IMR-90 (cell line): ENCODE data around the gene PARVB. TPM values are rescaled to one million over a fixed set of nuclear protein-coding genes. Genes with fewer than 3 reads are reported as not detected.

Experiments used
- ATAC-seq: fragments of 200-7000 bp; cut with Tn5 transposase; 2 replicates; pipeline ENCODE4 v1.9.1; 2020; ENCODE audit warnings: low read depth, mild to moderate bottlenecking, moderate library complexity
- BruUV-seq: library from RNA; stranded (reverse); fragments of 400-500 nt; replicated peaks from 2 replicates; lab custom pipeline; 2021; lab: Mats Ljungman, UMichigan
- CTCF ChIA-PET: fragments of 300-600 bp; formaldehyde crosslinking; extraction: SDS; loops from one replicate; lab custom pipeline; 2021; ENCODE audit warnings: antibody characterized with exemption; lab: Yijun Ruan, JAX
- POLR2A ChIA-PET: fragments of 300-600 bp; sonication (Branson Sonifier 250); formaldehyde crosslinking; loops from one replicate; lab custom pipeline; 2022; ENCODE audit warnings: antibody characterized with exemption; ENCODE audit not compliant: unreplicated experiment; lab: Charles Lee
- DNase-seq: peaks from one replicate; pipeline ENCODE4 v3.0.0; 2013
- H2AFZ ChIP-seq: replicated peaks from 2 replicates; pipeline ENCODE3; 2013; ENCODE audit warnings: low read length, mild to moderate bottlenecking; ENCODE audit not compliant: poor library complexity
- H2AK5ac ChIP-seq: 2 replicates; pipeline ENCODE4 v1.6.1; 2013; ENCODE audit warnings: low read depth, low read length, inconsistent platforms
- H2AK9ac ChIP-seq: replicated peaks from 2 replicates; pipeline ENCODE3; 2013; ENCODE audit warnings: mild to moderate bottlenecking, low read depth, low read length, moderate library complexity; ENCODE audit not compliant: poor library complexity
- H2BK120ac ChIP-seq: 2 replicates; pipeline ENCODE4 v1.6.1; 2013; ENCODE audit warnings: low read depth, low read length, inconsistent platforms
- H2BK15ac ChIP-seq: 3 replicates; pipeline ENCODE4 v1.6.1; 2013; ENCODE audit warnings: low read depth, low read length, inconsistent platforms
- H2BK20ac ChIP-seq: 2 replicates; pipeline ENCODE4 v1.6.1; 2013; ENCODE audit warnings: low read depth, mild to moderate bottlenecking, inconsistent platforms, low read length, moderate library complexity
- H2BK5ac ChIP-seq: 2 replicates; pipeline ENCODE4 v1.6.1; 2013; ENCODE audit warnings: mild to moderate bottlenecking, low read depth, low read length, inconsistent platforms; ENCODE audit not compliant: poor library complexity, severe bottlenecking
- H3K14ac ChIP-seq: replicated peaks from 2 replicates; pipeline ENCODE4 v1.6.1; 2013; ENCODE audit warnings: low read depth, low read length, inconsistent platforms
- H3K18ac ChIP-seq: 2 replicates; pipeline ENCODE4 v1.6.1; 2013; ENCODE audit warnings: low read depth, low read length, control low read depth
- H3K23ac ChIP-seq: 2 replicates; pipeline ENCODE4 v1.6.1; 2013; ENCODE audit warnings: low read depth, low read length, inconsistent platforms
- H3K27ac ChIP-seq: 2 replicates; pipeline ENCODE4 v1.5.1; 2013; ENCODE audit warnings: mild to moderate bottlenecking, control low read depth, low read length; ENCODE audit not compliant: insufficient read depth
- H3K27me3 ChIP-seq: 2 replicates; pipeline ENCODE4 v1.6.1; 2013; ENCODE audit warnings: low read length; ENCODE audit not compliant: control insufficient read depth, insufficient read depth
- H3K36me3 ChIP-seq: 2 replicates; pipeline ENCODE4 v1.6.1; 2013; ENCODE audit warnings: low read length, mixed read lengths; ENCODE audit not compliant: control insufficient read depth, insufficient read depth
- H3K4ac ChIP-seq: 2 replicates; pipeline ENCODE4 v1.6.1; 2013; ENCODE audit warnings: low read depth, low read length, inconsistent platforms
- H3K4me1 ChIP-seq: 2 replicates; pipeline ENCODE4 v1.6.1; 2013; ENCODE audit warnings: low read length, mixed read lengths; ENCODE audit not compliant: control insufficient read depth, insufficient read depth
- H3K4me2 ChIP-seq: 2 replicates; pipeline ENCODE4 v1.6.1; 2013; ENCODE audit warnings: low read depth, mild to moderate bottlenecking, control low read depth, low read length, moderate library complexity
- H3K4me3 ChIP-seq: 2 replicates; pipeline ENCODE4 v1.5.1; 2013; ENCODE audit warnings: low read depth, mild to moderate bottlenecking, control low read depth, low read length, moderate library complexity; ENCODE audit not compliant: insufficient read depth
- H3K56ac ChIP-seq: 2 replicates; pipeline ENCODE4 v1.6.1; 2013; ENCODE audit warnings: low read length, inconsistent platforms; ENCODE audit not compliant: insufficient read depth; ENCODE audit errors: extremely low read depth
- H3K79me1 ChIP-seq, 2 experiments: 2 replicates each; pipeline ENCODE4 v1.6.1; 2013; ENCODE audit warnings: low read length in 2 of 2, inconsistent platforms in 1 of 2, low read depth in 1 of 2
- H3K9ac ChIP-seq: 2 replicates; pipeline ENCODE4 v1.6.1; 2013; ENCODE audit warnings: low read depth, low read length, control low read depth
- H3K9me1 ChIP-seq: 2 replicates; pipeline ENCODE4 v1.6.1; 2013; ENCODE audit warnings: low read length, inconsistent platforms; ENCODE audit not compliant: insufficient read depth
- H3K9me3 ChIP-seq: 2 replicates; pipeline ENCODE4 v1.6.1; 2013; ENCODE audit warnings: low read length; ENCODE audit not compliant: control insufficient read depth, insufficient read depth
- H4K20me1 ChIP-seq: 2 replicates; pipeline ENCODE4 v1.6.1; 2013; ENCODE audit warnings: low read length, inconsistent platforms; ENCODE audit not compliant: insufficient read depth
- H4K5ac ChIP-seq: 2 replicates; pipeline ENCODE4 v1.6.1; 2013; ENCODE audit warnings: mild to moderate bottlenecking, low read depth, low read length, control low read depth
- H4K8ac ChIP-seq, 2 experiments: 2 replicates each; pipeline ENCODE4 v1.6.1; 2013; ENCODE audit warnings: low read depth in 2 of 2, low read length in 2 of 2, control low read depth in 1 of 2, inconsistent platforms in 1 of 2
- H4K91ac ChIP-seq: 2 replicates; pipeline ENCODE4 v1.6.1; 2013; ENCODE audit warnings: low read depth, low read length, inconsistent platforms; ENCODE audit not compliant: insufficient read depth
- BHLHE40 ChIP-seq: fragments of 150-350 bp; IDR thresholded peaks from 2 replicates; pipeline ENCODE4 v1.6.1; 2016; ENCODE audit warnings: mild to moderate bottlenecking, low read depth, low read length
- CEBPB ChIP-seq: IDR thresholded peaks from 2 replicates; pipeline ENCODE4 v1.6.1; 2012; ENCODE audit warnings: low read depth, low read length, improper control_type of control experiment
- FOS ChIP-seq: fragments of 150-350 bp; IDR thresholded peaks from 2 replicates; pipeline ENCODE4 v1.6.1; 2016; ENCODE audit warnings: low read depth, low read length
- MAFK ChIP-seq: IDR thresholded peaks from 2 replicates; pipeline ENCODE4 v1.6.1; 2012; ENCODE audit warnings: low read depth, low read length, improper control_type of control experiment
- MAZ ChIP-seq: IDR thresholded peaks from 2 replicates; pipeline ENCODE4 v1.6.1; 2012; ENCODE audit warnings: low read depth, mild to moderate bottlenecking, low read length, improper control_type of control experiment, moderate library complexity, borderline replicate concordance
- WGBS, 2 experiments: methylation state at CpG; one replicate each; pipeline versions ENCODE4 v1.1.5 to v1.1.7; 2013; ENCODE audit warnings: missing lambda C conversion rate in 2 of 2; ENCODE audit not compliant: insufficient read length in 1 of 2; ENCODE audit errors: extremely low coverage in 2 of 2; 5-methylcytosine and 5-hydroxymethylcytosine counted together
- dilution Hi-C: fragments of 300-500 bp; cut with HindIII; formaldehyde crosslinking; loops from one replicate; pipeline ENCODE4 v1.14.3; 2018; ENCODE audit warnings: low sequenced_read_pairs; ENCODE audit not compliant: unreplicated experiment
- in situ Hi-C: fragments of 300-500 bp; cut with MboI; formaldehyde crosslinking; loops from 3 replicates; pipeline ENCODE4 v1.14.3; 2019; ENCODE audit warnings: low sequenced_read_pairs, inconsistent platforms, mixed read lengths
- intact Hi-C: fragments of 100-400 bp; cut with micrococcal nuclease; formaldehyde crosslinking; loops from 2 replicates; pipeline ENCODE4 v1.10.0; 2022
- polyA plus RNA-seq, 3 experiments: library from polyadenylated mRNA; depleted of rRNA; stranded (reverse); fragments of >200 nt; gene quantifications; 2 replicates each; pipeline ENCODE4 v1.2.3, GENCODE V29; 2012; ENCODE audit warnings: low replicate concordance in 1 of 3
- total RNA-seq: library from RNA; depleted of rRNA; stranded (reverse); fragments of >200 nt; gene quantifications from 2 replicates; pipeline ENCODE4 v1.2.3, GENCODE V29; 2012

The PARVB gene
- total and polyA plus RNA-seq, 2 of the 4 experiments (the other 2 are of a cell fraction) = 44.3 to 53.9 TPM

- Histone ChIP-seq H4K20me1 (no peaks in the 10 kb centered on the region), H3K9me1 (no peaks in the 10 kb centered on the region), H3K4ac (no peak overlapping the region), H2BK120ac (no peak overlapping the region), H3K18ac (no peak overlapping the region), H2AK5ac (no peak overlapping the region), H3K4me1 (no peaks in the 10 kb centered on the region), H3K23ac (no peak overlapping the region), H3K56ac (no peak overlapping the region), H3K27ac (no peak overlapping the region), H3K79me1 (no peaks in the 10 kb centered on the region), H2AFZ (no peak overlapping the region), H3K14ac (no peak overlapping the region), H2BK15ac (no peak overlapping the region), H4K91ac (no peak overlapping the region), H2AK9ac (no peak overlapping the region), H3K27me3 (peaks cover 24% of the 10 kb centered on the region), H3K4me2 (no peak overlapping the region), H3K36me3 (no peaks in the 10 kb centered on the region), H4K5ac (no peak overlapping the region), H3K9ac (no peak overlapping the region), H2BK5ac (no peak overlapping the region), H3K4me3 (no peak overlapping the region), H2BK20ac (no peak overlapping the region), H3K9me3 (peaks cover 11% of the 10 kb centered on the region), H4K8ac (no peak overlapping the region)
- dilution Hi-C loops (no loop called here), in situ Hi-C loops (no loop called here), intact Hi-C loops (no loop called here)
- no peak for DNase-seq
- TF ChIP-seq FOS (no peak), MAZ (no peak), BHLHE40 (no peak), CEBPB (no peak), MAFK (no peak)
- CTCF ChIA-PET = no interaction called here
- WGBS, 2 experiments = no CpG with 5 or more reads among the region's 21 CpGs
- POLR2A ChIA-PET = no interaction called here
- no peak for ATAC-seq
- BruUV-seq = no TSS peak
Observed at GRCh38 chr22:44219101-44219870, 195.2 kb downstream of the PARVB start.
